Colon (tissue), 2 donors: ENCODE measurements around the gene YWHAH.

Experiments
- FAIRE-seq: peaks from 2 replicates; lab custom pipeline; 2012; peaks lifted over from hg19 to GRCh38; lab: Jason Lieb, UNC
- donor health status: control.
- donor health status: control.

The YWHAH gene

GRCh38 chr22:31923136-31923535 lies 21.2 kb upstream of the YWHAH start:
- FAIRE-seq: no peak

GRCh38 chr22:31923747-31924146 lies 20.6 kb upstream of the YWHAH start:
- FAIRE-seq: no peak

DNA sequence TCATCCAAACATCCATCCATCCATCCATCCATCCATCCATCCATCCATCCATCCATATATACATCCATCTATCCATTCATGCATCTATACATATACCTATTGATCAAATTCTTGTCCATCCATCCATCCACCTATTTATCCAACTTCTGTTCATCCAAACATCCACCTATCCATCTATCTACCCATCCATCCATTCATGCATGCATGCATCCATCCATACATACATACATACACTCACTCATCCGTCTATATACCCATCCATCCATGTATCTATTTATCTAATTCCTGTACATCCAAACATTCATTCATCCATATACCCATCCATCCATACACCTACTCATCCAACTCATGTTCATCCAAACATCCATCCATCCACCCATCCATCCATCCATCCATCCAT lies 19.3 kb upstream of the YWHAH start:
- FAIRE-seq: no peak

DNA sequence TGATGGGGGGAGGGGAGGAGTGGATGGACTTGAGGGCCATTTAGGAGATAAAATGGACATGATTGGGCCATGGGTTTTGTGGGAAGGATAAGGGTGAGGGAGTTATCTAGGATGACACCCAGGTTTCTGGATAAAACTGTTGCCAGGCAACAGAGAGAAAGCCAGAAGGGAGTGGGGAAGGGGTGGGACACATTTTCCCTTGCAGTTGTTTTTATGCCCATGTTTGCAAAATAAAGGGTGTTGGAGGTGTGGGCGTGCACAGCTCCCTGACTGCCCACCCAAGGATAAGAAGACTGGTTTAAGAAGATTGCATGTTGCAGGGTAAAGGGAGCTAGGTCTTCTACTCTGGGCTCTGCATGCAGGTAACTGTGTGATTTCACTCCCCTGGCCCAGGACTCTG lies 18.3 kb upstream of the YWHAH start:
- FAIRE-seq: no peak

DNA sequence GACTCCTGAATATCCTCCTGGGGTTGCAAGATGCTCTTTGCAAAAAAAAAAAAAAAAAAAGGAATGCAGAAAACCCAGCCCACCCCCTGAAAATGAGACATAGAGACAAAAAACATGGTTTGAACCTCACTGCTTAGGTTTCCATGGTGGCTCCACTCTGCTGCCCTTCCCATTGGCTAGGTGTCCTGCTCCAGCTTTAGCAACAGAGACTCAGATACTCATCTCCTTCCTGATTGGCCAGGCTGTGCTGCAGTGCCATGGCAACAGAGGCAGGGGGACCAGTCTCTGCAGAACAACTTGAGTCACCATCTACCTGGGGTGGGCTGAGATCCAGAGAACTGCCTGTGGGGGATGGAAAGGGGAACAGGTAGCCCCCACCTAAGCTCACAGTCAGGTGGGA lies 17.4 kb upstream of the YWHAH start:
- FAIRE-seq: no peak

DNA sequence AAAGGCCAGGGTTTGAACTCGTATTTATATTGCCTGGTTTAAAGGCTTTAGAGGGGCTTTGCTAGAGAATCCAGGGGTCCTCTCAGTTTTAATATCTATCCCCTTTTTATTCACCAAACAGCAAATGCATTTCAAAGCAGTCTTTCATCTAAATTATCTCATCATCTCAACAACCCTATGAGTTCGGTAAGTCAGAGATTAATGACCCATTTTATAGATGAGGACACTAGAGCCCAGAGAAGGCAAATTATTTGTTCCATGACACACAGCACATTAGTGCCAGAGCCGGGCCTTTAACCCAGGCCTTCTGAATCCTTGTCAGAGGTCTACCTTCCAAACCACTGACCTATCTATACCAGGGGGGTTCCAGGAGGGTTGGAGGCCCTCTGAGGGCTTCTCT lies 16.8 kb upstream of the YWHAH start:
- no peak for FAIRE-seq

- FAIRE-seq: no peak
These were observed 15.0 kb upstream of the YWHAH start for GRCh38 chr22:31929167-31929930.

- no peak for FAIRE-seq
These were observed 11.5 kb upstream of the YWHAH start for GRCh38 chr22:31932863-31933262.

GRCh38 chr22:31933406-31933805 lies 10.9 kb upstream of the YWHAH start:
- no peak for FAIRE-seq

- no peak for FAIRE-seq
These were observed 10.4 kb upstream of the YWHAH start for GRCh38 chr22:31933816-31934482.

GRCh38 chr22:31935961-31936635 lies 8.2 kb upstream of the YWHAH start:
- FAIRE-seq: no peak

GRCh38 chr22:31937341-31937740 lies 7.0 kb upstream of the YWHAH start:
- FAIRE-seq: no peak

GRCh38 chr22:31938296-31938695 lies 6.0 kb upstream of the YWHAH start:
- no peak for FAIRE-seq

GRCh38 chr22:31940506-31940905 lies 3.8 kb upstream of the YWHAH start:
- no peak for FAIRE-seq

DNA sequence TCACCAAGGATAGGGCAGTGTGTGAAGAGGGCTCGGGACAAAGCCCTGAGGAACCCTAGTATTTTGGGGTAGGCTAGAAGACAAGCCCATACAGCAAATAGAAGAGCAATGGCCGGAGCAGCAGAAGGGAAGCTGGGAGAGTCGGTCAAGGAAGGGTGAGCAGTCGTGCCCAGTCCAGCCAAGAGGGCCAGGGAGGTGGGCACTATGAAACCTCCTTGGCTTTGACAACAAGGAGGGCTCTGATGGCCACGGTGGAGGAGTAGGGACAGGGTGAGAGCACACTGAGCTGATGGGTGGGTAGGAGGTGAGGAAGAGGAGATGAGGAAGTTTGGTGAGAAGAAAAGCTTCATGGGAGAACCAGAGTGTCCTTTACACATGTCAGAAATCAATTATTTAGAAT lies 2.2 kb upstream of the YWHAH start:
- no peak for FAIRE-seq

- FAIRE-seq: no peak
These were observed 943 bp upstream of the YWHAH start for GRCh38 chr22:31943206-31943977.

DNA sequence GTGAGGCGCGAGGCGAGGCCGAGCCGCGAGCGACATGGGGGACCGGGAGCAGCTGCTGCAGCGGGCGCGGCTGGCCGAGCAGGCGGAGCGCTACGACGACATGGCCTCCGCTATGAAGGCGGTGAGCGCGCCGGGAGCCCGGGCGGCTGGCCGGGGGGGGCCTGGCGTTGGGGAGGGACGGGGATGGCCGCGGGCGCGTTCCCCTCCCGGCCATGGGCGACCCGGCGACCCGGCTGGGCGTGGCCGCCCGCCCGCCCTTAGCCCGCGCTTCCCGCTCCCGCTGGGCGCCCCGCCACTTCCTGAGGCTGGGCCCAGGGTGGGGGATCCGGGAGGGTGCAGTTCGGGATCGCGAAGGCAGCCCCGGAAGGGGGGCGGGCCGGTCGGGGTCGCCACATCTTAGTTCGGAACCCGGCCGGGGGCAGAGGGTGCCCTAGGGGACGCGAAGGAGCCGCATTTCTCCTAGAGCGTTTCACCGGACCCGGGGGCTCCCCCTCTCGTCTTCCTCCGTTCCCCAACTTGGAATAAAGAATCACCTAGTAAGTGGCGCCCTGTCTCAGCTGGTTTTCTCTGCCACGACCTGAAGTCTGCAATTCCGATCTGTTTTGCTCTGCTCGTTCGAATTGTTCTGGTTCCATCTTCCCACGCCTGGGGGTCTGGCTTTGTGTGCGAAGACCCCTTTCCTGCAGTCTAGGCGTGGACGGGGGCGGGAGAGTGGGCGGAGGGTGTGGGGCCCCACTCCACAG lies 536 bp downstream of the YWHAH start:
- FAIRE-seq: no peak

DNA sequence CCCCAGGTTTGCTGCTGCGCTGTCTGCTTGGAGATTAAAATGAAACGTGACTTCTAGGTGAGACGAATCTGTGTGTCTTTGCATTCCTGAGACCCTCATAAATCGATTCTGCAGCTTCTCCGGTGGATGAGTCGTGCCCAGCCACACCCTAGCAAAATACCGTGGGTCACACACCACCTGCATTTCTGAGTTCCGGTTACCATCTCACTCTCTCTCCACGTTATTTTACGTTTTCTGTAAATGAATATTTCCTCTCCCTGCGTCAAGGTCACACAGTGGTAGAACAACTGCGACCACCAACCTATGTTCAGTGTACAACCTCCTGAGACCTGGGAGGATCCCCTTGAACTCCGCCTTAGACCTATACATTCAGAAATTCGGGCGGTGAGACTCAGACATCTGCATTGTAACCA lies 1.1 kb downstream of the YWHAH start:
- FAIRE-seq: no peak

GRCh38 chr22:31945971-31946680 lies 1.8 kb downstream of the YWHAH start:
- FAIRE-seq: no peak

GRCh38 chr22:31947296-31947695 lies 3.0 kb downstream of the YWHAH start:
- no peak for FAIRE-seq

DNA sequence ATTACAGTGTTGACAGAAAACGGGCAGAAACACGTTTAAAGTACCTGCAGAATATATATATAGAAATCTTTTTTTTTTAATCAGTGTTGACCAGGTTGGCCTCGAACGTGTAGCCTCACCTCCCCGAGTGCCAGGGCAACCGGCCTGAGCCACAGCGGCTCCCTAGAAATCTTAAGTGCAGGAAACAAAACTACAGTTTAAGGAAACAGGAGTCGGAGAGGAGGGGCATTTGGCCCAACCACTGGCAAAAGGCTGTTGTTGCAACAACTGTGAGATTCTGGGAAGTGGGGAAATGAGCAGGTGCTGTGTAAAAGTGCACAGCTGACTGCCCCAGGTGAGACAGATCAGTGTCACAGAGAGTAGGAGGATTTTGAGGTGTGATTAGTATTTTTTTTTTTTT lies 3.7 kb downstream of the YWHAH start:
- FAIRE-seq: no peak
